Measurements from ENCODE around the gene FBRS.

FBRS gene

DNA sequence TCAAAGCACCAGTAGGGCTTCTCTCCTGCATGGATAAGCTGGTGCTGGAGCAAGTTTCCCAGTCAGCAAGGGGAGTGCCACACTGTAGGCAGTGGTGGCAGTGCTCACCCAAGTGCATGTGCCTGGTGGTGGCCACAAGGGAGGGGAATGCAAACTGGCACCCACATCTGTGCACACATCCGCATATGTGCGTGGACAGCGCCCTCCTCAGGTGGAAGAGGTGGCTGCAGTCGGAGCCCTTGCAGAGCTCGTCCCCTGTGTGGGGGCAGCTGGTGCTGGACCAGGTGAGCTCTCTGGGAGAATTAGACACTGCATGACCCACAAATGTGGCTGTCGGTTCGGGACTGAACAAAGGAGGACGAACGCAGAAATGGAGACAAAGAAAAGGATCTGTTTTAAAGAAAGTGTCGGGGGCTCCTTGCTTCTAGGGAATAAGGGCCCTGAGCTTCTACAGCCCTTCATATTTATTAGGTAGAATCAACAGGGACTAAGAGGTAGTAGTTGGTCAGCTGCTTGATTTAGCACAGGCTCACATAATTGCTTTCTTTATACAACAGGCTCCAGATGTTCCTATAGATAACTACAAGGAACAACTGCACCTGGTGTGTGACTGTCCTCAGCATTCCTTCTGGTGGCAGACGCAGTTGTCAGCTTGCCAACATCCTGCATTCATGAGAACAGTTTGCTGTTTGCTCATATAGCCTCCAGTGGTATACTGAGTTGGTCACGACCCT lies 42.7 kb upstream of the FBRS start:
- Histone ChIP-seq H4K91ac (ENCODE audit: low read depth, low read length, poor library complexity) (no peak overlapping the region), H3K79me1 (ENCODE audit: low read depth, low read length) (no peaks in the 10 kb centered on the region), H3K27me3 (ENCODE audit: control insufficient read depth in 3 of 3, insufficient read depth in 3 of 3, low read depth in 1 of 3, low read length in 3 of 3) (peaks cover 0 to 4% (median 0%) of the 10 kb centered on the region in 3 experiments), H2BK120ac (ENCODE audit: low read depth, low read length) (no peak overlapping the region), H3K23ac (ENCODE audit: low read depth, low read length, poor library complexity) (peak overlapping the region; percentile 13), H3K4ac (ENCODE audit: low read length) (no peak overlapping the region), H3K9ac (ENCODE audit: low read depth, low read length, poor library complexity) (no peak overlapping the region), H2BK5ac (ENCODE audit: low read length) (no peak overlapping the region), H2AFZ (ENCODE audit: low read length) (no peak overlapping the region), H2AK5ac (ENCODE audit: low read depth, low read length) (no peak overlapping the region), H3K9me3 (replicated peaks in 1 of 2; ENCODE audit: control insufficient read depth in 2 of 2, insufficient read depth in 1 of 2, low read depth in 1 of 2, low read length in 2 of 2) (peaks cover 2 to 16% of the 10 kb centered on the region in 2 donors), H3K4me1 (ENCODE audit: control insufficient read depth in 2 of 2, insufficient read depth in 1 of 2, low read depth in 1 of 2, low read length in 2 of 2) (peaks cover 0 to 1% of the 10 kb centered on the region in 2 donors), H3K18ac (ENCODE audit: low read length) (no peak overlapping the region), H3K14ac (ENCODE audit: low read length) (peak overlapping the region; percentile 11), H4K8ac (ENCODE audit: low read depth, low read length) (no peak overlapping the region), H3K4me2 (ENCODE audit: insufficient read depth, low read length, poor library complexity, severe bottlenecking) (no peak overlapping the region), H3K36me3 (replicated peaks in 1 of 2; ENCODE audit: control insufficient read depth in 2 of 2, insufficient read depth in 2 of 2, low read length in 2 of 2) (no peaks in the 10 kb centered on the region), H2BK15ac (ENCODE audit: low read length) (no peak overlapping the region), H3K4me3 (ENCODE audit: low read length in 2 of 2) (no peak overlapping the region), H3K27ac (replicated peaks; ENCODE audit: low read length) (no peak overlapping the region), H2BK12ac (ENCODE audit: low read length) (no peak overlapping the region)
- WGBS, 2 donors (ENCODE audit: extremely low coverage in 2 of 2, insufficient read length in 2 of 2, insufficient replicate concordance in 1 of 2): no CpG with 5 or more reads among the region's 12 CpGs
- peak; percentile 45 for DNase-seq (ENCODE audit: low spot score)

DNA sequence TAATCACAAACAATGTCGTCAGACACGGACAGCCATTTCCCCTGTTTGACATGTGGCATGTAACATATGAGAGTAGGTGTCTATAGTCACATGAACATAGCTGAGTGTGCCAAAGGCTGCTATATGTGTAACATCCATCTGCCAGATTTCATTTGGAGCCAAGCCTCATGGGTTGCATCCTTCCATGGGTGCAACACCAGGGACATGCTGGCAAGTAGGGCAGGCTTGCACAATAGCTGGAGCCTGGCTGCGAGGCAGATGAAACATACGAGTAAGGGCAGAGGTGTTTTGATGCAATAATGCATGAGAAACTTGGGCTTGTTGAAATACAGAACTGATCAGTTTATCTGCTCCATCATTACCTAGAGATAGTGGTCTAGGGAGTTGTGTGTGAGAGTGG lies 39.0 kb upstream of the FBRS start:
- Histone ChIP-seq H3K9me3 (replicated peaks in 1 of 2; ENCODE audit: control insufficient read depth in 2 of 2, insufficient read depth in 1 of 2, low read depth in 1 of 2, low read length in 2 of 2) (peaks cover 4 to 21% of the 10 kb centered on the region in 2 donors), H2BK12ac (ENCODE audit: low read length) (no peak overlapping the region), H3K79me1 (ENCODE audit: low read depth, low read length) (no peaks in the 10 kb centered on the region), H2AFZ (ENCODE audit: low read length) (no peak overlapping the region), H3K23ac (ENCODE audit: low read depth, low read length, poor library complexity) (no peak overlapping the region), H2BK120ac (ENCODE audit: low read depth, low read length) (no peak overlapping the region), H2BK15ac (ENCODE audit: low read length) (no peak overlapping the region), H3K14ac (ENCODE audit: low read length) (no peak overlapping the region), H3K18ac (ENCODE audit: low read length) (no peak overlapping the region), H3K4me2 (ENCODE audit: insufficient read depth, low read length, poor library complexity, severe bottlenecking) (no peak overlapping the region), H4K8ac (ENCODE audit: low read depth, low read length) (no peak overlapping the region), H2AK5ac (ENCODE audit: low read depth, low read length) (no peak overlapping the region), H4K91ac (ENCODE audit: low read depth, low read length, poor library complexity) (no peak overlapping the region), H3K4ac (ENCODE audit: low read length) (no peak overlapping the region), H3K27ac (replicated peaks; ENCODE audit: low read length) (no peak overlapping the region), H3K27me3 (ENCODE audit: control insufficient read depth in 3 of 3, insufficient read depth in 3 of 3, low read depth in 1 of 3, low read length in 3 of 3) (peaks cover 0 to 24% (median 0%) of the 10 kb centered on the region in 3 experiments), H3K36me3 (replicated peaks in 1 of 2; ENCODE audit: control insufficient read depth in 2 of 2, insufficient read depth in 2 of 2, low read length in 2 of 2) (no peaks in the 10 kb centered on the region), H3K4me3 (ENCODE audit: low read length in 2 of 2) (peak overlapping the region in 1 of 2 donors; percentile 46), H2BK5ac (ENCODE audit: low read length) (no peak overlapping the region), H3K9ac (ENCODE audit: low read depth, low read length, poor library complexity) (no peak overlapping the region), H3K4me1 (ENCODE audit: control insufficient read depth in 2 of 2, insufficient read depth in 1 of 2, low read depth in 1 of 2, low read length in 2 of 2) (peaks cover 1 to 7% of the 10 kb centered on the region in 2 donors)
- DNase-seq (ENCODE audit: low spot score): no peak
- WGBS, 2 donors (ENCODE audit: extremely low coverage in 2 of 2, insufficient read length in 2 of 2, insufficient replicate concordance in 1 of 2): no CpG with 5 or more reads among the region's 4 CpGs

DNA sequence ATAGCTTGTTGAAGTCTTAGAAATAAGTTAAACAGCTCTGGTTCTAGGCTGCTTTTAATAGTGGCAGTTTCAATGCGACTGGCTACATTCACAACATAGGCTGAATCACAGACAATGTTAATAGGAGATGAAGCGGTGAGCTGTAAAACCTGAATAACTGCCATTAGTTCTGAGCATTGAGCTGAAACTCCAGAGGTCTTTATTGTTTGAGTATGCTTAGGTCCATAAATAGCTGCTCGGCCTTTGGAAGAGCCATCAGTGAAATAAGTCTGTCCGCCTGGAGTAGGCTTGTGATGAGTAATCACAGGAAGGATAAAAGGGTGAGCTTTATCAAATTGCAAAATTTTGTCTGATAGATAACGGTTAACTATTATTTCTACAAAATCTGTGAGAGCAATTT lies 38.6 kb upstream of the FBRS start:
- H3K4me3 ChIP-seq (ENCODE audit: low read length in 2 of 2): no peak overlapping the region
- no peak overlapping the region for H2BK12ac ChIP-seq (ENCODE audit: low read length)
- no peak overlapping the region for H2BK5ac ChIP-seq (ENCODE audit: low read length)
- H2BK120ac ChIP-seq (ENCODE audit: low read depth, low read length): no peak overlapping the region
- H3K23ac ChIP-seq (ENCODE audit: low read depth, low read length, poor library complexity): no peak overlapping the region
- no peak overlapping the region for H3K27ac ChIP-seq (replicated peaks; ENCODE audit: low read length)
- H3K18ac ChIP-seq (ENCODE audit: low read length): no peak overlapping the region
- H3K4ac ChIP-seq (ENCODE audit: low read length): no peak overlapping the region
- no peak for DNase-seq (ENCODE audit: low spot score)
- no peak overlapping the region for H4K91ac ChIP-seq (ENCODE audit: low read depth, low read length, poor library complexity)
- no peaks in the 10 kb centered on the region for H3K36me3 ChIP-seq (replicated peaks in 1 of 2; ENCODE audit: control insufficient read depth in 2 of 2, insufficient read depth in 2 of 2, low read length in 2 of 2)
- H3K4me2 ChIP-seq (ENCODE audit: insufficient read depth, low read length, poor library complexity, severe bottlenecking): no peak overlapping the region
- H3K14ac ChIP-seq (ENCODE audit: low read length): no peak overlapping the region
- H2AK5ac ChIP-seq (ENCODE audit: low read depth, low read length): no peak overlapping the region
- H2BK15ac ChIP-seq (ENCODE audit: low read length): no peak overlapping the region
- no CpG with 5 or more reads among the region's 5 CpGs for WGBS, 2 donors (ENCODE audit: extremely low coverage in 2 of 2, insufficient read length in 2 of 2, insufficient replicate concordance in 1 of 2)
- H3K79me1 ChIP-seq (ENCODE audit: low read depth, low read length): no peaks in the 10 kb centered on the region
- peaks cover 1 to 7% of the 10 kb centered on the region in 2 donors for H3K4me1 ChIP-seq (ENCODE audit: control insufficient read depth in 2 of 2, insufficient read depth in 1 of 2, low read depth in 1 of 2, low read length in 2 of 2)
- H2AFZ ChIP-seq (ENCODE audit: low read length): no peak overlapping the region
- H3K27me3 ChIP-seq (ENCODE audit: control insufficient read depth in 3 of 3, insufficient read depth in 3 of 3, low read depth in 1 of 3, low read length in 3 of 3): peaks cover 0 to 24% (median 0%) of the 10 kb centered on the region in 3 experiments
- no peak overlapping the region for H3K9ac ChIP-seq (ENCODE audit: low read depth, low read length, poor library complexity)
- no peak overlapping the region for H4K8ac ChIP-seq (ENCODE audit: low read depth, low read length)
- peaks cover 5 to 24% of the 10 kb centered on the region in 2 donors for H3K9me3 ChIP-seq (replicated peaks in 1 of 2; ENCODE audit: control insufficient read depth in 2 of 2, insufficient read depth in 1 of 2, low read depth in 1 of 2, low read length in 2 of 2)

DNA sequence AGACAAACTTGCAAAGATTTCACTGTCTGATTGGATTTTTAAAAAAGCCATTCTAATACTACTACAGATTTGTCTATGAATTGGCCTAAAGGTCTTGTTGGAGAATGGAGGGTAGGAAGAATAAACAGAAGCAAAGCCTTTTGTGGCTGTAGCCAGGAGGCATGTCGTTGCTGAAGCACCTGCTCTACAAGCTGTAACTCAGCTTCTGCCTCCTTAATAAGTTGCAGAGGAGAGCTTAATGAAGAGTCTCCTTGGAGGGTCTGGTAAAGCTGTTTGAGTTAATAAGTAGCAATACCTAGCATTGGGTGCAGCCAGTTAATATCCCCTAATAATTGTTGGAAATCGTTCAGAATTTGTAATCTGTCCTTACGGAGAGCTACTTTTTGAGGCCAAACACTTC lies 38.1 kb upstream of the FBRS start:
- no peak overlapping the region for H2BK120ac ChIP-seq (ENCODE audit: low read depth, low read length)

More for the DNA sequence above, 38.1 kb upstream of the FBRS start:
- H3K14ac ChIP-seq (ENCODE audit: low read length): no peak overlapping the region
- H3K4me3 ChIP-seq (ENCODE audit: low read length in 2 of 2): no peak overlapping the region
- H2AK5ac ChIP-seq (ENCODE audit: low read depth, low read length): no peak overlapping the region
- H3K9ac ChIP-seq (ENCODE audit: low read depth, low read length, poor library complexity): no peak overlapping the region
- no peak overlapping the region for H3K4ac ChIP-seq (ENCODE audit: low read length)
- no peaks in the 10 kb centered on the region for H3K79me1 ChIP-seq (ENCODE audit: low read depth, low read length)
- no peak overlapping the region for H2BK12ac ChIP-seq (ENCODE audit: low read length)
- H4K91ac ChIP-seq (ENCODE audit: low read depth, low read length, poor library complexity): no peak overlapping the region
- no peak overlapping the region for H2BK5ac ChIP-seq (ENCODE audit: low read length)
- no peaks in the 10 kb centered on the region for H3K36me3 ChIP-seq (replicated peaks in 1 of 2; ENCODE audit: control insufficient read depth in 2 of 2, insufficient read depth in 2 of 2, low read length in 2 of 2)
- H3K4me2 ChIP-seq (ENCODE audit: insufficient read depth, low read length, poor library complexity, severe bottlenecking): no peak overlapping the region
- peaks cover 1 to 7% of the 10 kb centered on the region in 2 donors for H3K4me1 ChIP-seq (ENCODE audit: control insufficient read depth in 2 of 2, insufficient read depth in 1 of 2, low read depth in 1 of 2, low read length in 2 of 2)
- H4K8ac ChIP-seq (ENCODE audit: low read depth, low read length): no peak overlapping the region
- H3K23ac ChIP-seq (ENCODE audit: low read depth, low read length, poor library complexity): no peak overlapping the region
- WGBS, 2 donors (ENCODE audit: extremely low coverage in 2 of 2, insufficient read length in 2 of 2, insufficient replicate concordance in 1 of 2): no CpG with 5 or more reads among the region's 3 CpGs
- H3K27ac ChIP-seq (replicated peaks; ENCODE audit: low read length): no peak overlapping the region
- no peak overlapping the region for H2BK15ac ChIP-seq (ENCODE audit: low read length)
- peaks cover 0 to 24% (median 0%) of the 10 kb centered on the region in 3 experiments for H3K27me3 ChIP-seq (ENCODE audit: control insufficient read depth in 3 of 3, insufficient read depth in 3 of 3, low read depth in 1 of 3, low read length in 3 of 3)
- no peak for DNase-seq (ENCODE audit: low spot score)
- no peak overlapping the region for H2AFZ ChIP-seq (ENCODE audit: low read length)
- no peak overlapping the region for H3K18ac ChIP-seq (ENCODE audit: low read length)
- H3K9me3 ChIP-seq (replicated peaks in 1 of 2; ENCODE audit: control insufficient read depth in 2 of 2, insufficient read depth in 1 of 2, low read depth in 1 of 2, low read length in 2 of 2): peaks cover 5 to 24% of the 10 kb centered on the region in 2 donors
